OCI-LY3 (cell line): ENCODE data around the gene TBCE.

Source experiments
- EZH2phosphoT487 ChIP-seq: fragments of 200-600 bp; shearing (Covaris generic); IDR thresholded peaks from 2 replicates; pipeline ENCODE4 v1.6.1; 2018; ENCODE audit warnings: antibody characterized with exemption, mixed run types, low read depth
- TF ChIP-seq, protein P1 (sequence below): fragments of 200-600, 300-600 bp; sonication (generic); IDR thresholded peaks from 2 replicates; pipeline ENCODE4 v1.5.1; 2014; ENCODE audit warnings: antibody characterized with exemption, low read length, low read depth

DNA sequence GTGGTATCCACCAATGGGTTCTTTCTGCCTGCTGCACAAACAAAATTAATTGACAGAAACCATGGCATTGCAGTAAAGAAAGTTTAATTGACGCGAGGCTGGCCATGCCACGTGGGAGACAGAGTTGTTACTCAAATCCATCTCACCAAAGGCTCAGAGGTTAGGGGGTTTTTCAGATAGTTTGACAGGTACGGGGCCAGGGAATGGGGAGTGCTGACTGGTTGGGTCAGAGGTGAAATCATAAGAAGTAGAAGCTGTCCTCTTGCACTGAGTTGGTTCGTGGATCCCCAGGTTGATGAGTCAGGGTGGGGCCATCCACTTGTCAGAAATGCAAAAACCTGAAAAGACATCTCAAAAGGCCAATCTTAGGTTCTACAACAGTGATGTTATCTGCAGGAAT, 941 bp upstream of the TBCE start:
- TF ChIP-seq, protein P1, sequence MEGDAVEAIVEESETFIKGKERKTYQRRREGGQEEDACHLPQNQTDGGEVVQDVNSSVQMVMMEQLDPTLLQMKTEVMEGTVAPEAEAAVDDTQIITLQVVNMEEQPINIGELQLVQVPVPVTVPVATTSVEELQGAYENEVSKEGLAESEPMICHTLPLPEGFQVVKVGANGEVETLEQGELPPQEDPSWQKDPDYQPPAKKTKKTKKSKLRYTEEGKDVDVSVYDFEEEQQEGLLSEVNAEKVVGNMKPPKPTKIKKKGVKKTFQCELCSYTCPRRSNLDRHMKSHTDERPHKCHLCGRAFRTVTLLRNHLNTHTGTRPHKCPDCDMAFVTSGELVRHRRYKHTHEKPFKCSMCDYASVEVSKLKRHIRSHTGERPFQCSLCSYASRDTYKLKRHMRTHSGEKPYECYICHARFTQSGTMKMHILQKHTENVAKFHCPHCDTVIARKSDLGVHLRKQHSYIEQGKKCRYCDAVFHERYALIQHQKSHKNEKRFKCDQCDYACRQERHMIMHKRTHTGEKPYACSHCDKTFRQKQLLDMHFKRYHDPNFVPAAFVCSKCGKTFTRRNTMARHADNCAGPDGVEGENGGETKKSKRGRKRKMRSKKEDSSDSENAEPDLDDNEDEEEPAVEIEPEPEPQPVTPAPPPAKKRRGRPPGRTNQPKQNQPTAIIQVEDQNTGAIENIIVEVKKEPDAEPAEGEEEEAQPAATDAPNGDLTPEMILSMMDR = no peak
- no peak for TF ChIP-seq EZH2phosphoT487
